ENCODE measurements around the gene DPYSL5. TPM values are rescaled to one million over a fixed set of nuclear protein-coding genes. Genes with fewer than 3 reads are reported as not detected.
"Not testable (repeated sequence)": the region's sequence is repeated elsewhere in the genome, so short reads cannot be mapped to it uniquely, and the experiment has no call there.

The DPYSL5 gene
- total and polyA plus RNA-seq, 4 donors = not detected

DNA sequence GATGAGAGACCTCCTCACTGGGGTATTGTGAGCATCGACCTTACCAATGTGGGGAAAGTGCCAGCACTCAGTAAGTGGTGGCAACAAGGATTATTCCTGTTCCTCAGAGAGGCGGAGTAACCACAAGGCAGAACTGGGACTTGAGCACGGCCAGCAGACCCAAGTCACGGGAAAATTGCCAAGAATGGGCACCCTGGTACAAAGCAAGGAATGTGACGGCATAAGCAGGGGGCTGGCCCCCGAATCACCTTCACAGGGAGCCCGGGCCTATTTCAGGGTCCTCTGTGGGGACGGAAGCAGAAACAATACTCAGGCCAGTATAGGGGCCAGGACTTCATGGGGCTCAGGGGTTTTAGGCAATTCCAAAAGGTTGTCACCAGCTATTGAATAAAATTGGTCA, 36.7 kb upstream of the DPYSL5 start (continued):
- TF ChIP-seq, protein P1, sequence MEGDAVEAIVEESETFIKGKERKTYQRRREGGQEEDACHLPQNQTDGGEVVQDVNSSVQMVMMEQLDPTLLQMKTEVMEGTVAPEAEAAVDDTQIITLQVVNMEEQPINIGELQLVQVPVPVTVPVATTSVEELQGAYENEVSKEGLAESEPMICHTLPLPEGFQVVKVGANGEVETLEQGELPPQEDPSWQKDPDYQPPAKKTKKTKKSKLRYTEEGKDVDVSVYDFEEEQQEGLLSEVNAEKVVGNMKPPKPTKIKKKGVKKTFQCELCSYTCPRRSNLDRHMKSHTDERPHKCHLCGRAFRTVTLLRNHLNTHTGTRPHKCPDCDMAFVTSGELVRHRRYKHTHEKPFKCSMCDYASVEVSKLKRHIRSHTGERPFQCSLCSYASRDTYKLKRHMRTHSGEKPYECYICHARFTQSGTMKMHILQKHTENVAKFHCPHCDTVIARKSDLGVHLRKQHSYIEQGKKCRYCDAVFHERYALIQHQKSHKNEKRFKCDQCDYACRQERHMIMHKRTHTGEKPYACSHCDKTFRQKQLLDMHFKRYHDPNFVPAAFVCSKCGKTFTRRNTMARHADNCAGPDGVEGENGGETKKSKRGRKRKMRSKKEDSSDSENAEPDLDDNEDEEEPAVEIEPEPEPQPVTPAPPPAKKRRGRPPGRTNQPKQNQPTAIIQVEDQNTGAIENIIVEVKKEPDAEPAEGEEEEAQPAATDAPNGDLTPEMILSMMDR (IDR thresholded peaks at IDR 0.05; ENCODE audit: low read depth, low read length, missing input control) = no peak
- TF ChIP-seq, protein P2, sequence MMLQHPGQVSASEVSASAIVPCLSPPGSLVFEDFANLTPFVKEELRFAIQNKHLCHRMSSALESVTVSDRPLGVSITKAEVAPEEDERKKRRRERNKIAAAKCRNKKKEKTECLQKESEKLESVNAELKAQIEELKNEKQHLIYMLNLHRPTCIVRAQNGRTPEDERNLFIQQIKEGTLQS (IDR thresholded peaks at IDR 0.05) = no peak
- no peak for TF ChIP-seq GABPA (IDR thresholded peaks at IDR 0.05 in 1 of 2, conservative IDR thresholded peaks at IDR 0.05 in 1 of 2)
- no peak for TF ChIP-seq FOXA1 (IDR thresholded peaks at IDR 0.05)

DNA sequence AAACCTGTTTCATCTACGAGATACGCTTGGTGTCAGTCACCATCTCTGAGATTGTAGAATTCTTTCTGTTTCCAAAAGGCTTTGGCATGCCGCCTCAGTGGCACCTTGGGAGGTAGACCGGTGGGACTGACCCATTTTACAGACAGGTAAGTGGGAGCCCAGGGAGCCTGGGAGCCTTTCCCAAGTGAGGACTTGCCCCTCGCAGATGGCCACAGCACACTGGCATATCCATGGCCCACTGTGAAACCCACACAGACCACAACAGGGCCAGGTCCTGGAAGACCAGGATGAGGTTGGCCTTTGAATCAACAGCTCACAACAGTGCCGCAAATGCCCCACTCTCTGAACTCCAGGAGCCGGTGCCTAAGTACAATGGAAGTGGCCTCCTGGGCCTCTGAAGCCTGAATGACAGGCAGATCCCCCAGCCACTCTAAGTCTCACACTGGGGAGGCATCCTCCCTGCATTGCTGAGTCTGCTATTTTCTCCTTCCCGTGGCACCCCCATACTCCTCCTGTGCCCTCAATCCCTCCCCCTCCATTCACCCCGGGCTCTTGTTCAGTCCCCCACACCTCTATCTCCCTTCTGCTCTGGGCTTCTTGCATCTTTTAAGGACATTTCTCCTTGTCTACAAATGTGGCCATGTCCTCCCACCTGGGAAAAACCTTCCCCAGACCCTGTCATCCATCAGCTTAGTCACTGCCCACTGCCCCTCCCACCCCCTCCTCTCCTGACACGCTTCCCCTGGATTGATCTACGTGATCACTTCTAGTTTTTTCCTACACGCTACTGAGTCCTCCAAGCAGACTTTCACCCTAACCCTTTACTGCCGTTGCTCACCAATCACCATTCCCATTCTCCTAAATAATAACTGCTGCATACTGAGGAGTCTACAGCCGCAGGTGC, 35.9 kb upstream of the DPYSL5 start:
- no peaks in the 10 kb centered on the region for H3K4me1 ChIP-seq (ENCODE audit: control insufficient read depth in 4 of 4, insufficient read depth in 4 of 4, low read length in 3 of 4)
- no peaks in the 10 kb centered on the region for H3K9me3 ChIP-seq (ENCODE audit: control insufficient read depth in 4 of 4, low read length in 3 of 4)
- TF ChIP-seq RAD21 (IDR thresholded peaks at IDR 0.05) (no peak), JUND (IDR thresholded peaks at IDR 0.05) (no peak), RXRA (IDR thresholded peaks at IDR 0.05) (no peak), YY1 (IDR thresholded peaks at IDR 0.05) (no peak), NR2F2 (IDR thresholded peaks at IDR 0.05) (no peak)
- TF ChIP-seq, protein P3, sequence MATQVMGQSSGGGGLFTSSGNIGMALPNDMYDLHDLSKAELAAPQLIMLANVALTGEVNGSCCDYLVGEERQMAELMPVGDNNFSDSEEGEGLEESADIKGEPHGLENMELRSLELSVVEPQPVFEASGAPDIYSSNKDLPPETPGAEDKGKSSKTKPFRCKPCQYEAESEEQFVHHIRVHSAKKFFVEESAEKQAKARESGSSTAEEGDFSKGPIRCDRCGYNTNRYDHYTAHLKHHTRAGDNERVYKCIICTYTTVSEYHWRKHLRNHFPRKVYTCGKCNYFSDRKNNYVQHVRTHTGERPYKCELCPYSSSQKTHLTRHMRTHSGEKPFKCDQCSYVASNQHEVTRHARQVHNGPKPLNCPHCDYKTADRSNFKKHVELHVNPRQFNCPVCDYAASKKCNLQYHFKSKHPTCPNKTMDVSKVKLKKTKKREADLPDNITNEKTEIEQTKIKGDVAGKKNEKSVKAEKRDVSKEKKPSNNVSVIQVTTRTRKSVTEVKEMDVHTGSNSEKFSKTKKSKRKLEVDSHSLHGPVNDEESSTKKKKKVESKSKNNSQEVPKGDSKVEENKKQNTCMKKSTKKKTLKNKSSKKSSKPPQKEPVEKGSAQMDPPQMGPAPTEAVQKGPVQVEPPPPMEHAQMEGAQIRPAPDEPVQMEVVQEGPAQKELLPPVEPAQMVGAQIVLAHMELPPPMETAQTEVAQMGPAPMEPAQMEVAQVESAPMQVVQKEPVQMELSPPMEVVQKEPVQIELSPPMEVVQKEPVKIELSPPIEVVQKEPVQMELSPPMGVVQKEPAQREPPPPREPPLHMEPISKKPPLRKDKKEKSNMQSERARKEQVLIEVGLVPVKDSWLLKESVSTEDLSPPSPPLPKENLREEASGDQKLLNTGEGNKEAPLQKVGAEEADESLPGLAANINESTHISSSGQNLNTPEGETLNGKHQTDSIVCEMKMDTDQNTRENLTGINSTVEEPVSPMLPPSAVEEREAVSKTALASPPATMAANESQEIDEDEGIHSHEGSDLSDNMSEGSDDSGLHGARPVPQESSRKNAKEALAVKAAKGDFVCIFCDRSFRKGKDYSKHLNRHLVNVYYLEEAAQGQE (IDR thresholded peaks at IDR 0.05) = no peak
- TF ChIP-seq, protein P4, sequence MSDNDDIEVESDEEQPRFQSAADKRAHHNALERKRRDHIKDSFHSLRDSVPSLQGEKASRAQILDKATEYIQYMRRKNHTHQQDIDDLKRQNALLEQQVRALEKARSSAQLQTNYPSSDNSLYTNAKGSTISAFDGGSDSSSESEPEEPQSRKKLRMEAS (IDR thresholded peaks at IDR 0.05) = no peak
- TF ChIP-seq, protein P2 (IDR thresholded peaks at IDR 0.05) = no peak
- H3K27me3 ChIP-seq (ENCODE audit: control insufficient read depth in 4 of 4, insufficient read depth in 4 of 4, low read length in 3 of 4) = peaks cover 0 to 4% (median 1%) of the 10 kb centered on the region in 4 donors
- no peak for DNase-seq (ENCODE audit: low spot score)
- H3K27ac ChIP-seq (ENCODE audit: low read depth in 1 of 2, low read length in 2 of 2) = no peak overlapping the region
- WGBS = 79% methylated on average over 14 of the region's 14 CpGs
- H3K4me3 ChIP-seq (ENCODE audit: low read depth in 1 of 3, low read length in 3 of 3) = no peak overlapping the region
- H3K36me3 ChIP-seq (ENCODE audit: control insufficient read depth in 4 of 4, insufficient read depth in 3 of 4, low read depth in 1 of 4, low read length in 3 of 4) = no peaks in the 10 kb centered on the region
- H3K9ac ChIP-seq (ENCODE audit: low read depth in 1 of 2, low read length in 2 of 2) = no peak overlapping the region

DNA sequence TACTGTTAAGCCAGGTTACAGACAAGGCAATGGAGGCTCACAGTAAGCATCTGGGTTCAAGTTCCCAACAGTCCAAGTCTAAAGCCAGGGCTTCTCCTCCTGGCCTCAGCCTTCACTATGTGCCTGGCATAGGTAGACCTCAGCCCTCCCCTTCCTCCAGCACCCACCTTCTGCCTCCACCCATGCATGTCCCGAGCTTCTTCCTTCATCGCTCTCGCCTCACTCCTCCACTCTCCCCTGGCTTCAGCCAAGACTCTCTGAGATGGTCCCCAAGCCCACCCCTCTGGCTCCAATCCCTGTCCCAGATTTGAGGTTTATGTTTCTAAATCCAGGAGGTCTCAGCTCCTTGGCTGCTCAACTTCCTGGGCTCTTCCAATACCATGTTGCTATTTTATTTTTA, 35.2 kb upstream of the DPYSL5 start:
- Histone ChIP-seq H3K4me1 (ENCODE audit: control insufficient read depth in 4 of 4, insufficient read depth in 4 of 4, low read length in 3 of 4) (no peaks in the 10 kb centered on the region), H3K36me3 (ENCODE audit: control insufficient read depth in 4 of 4, insufficient read depth in 3 of 4, low read depth in 1 of 4, low read length in 3 of 4) (no peaks in the 10 kb centered on the region), H3K27ac (ENCODE audit: low read depth in 1 of 2, low read length in 2 of 2) (no peak overlapping the region), H3K4me3 (ENCODE audit: low read depth in 1 of 3, low read length in 3 of 3) (no peak overlapping the region), H3K9ac (ENCODE audit: low read depth in 1 of 2, low read length in 2 of 2) (no peak overlapping the region), H3K27me3 (ENCODE audit: control insufficient read depth in 4 of 4, insufficient read depth in 4 of 4, low read length in 3 of 4) (peaks cover 0 to 4% (median 2%) of the 10 kb centered on the region in 4 donors), H3K9me3 (ENCODE audit: control insufficient read depth in 4 of 4, low read length in 3 of 4) (no peaks in the 10 kb centered on the region)
- DNase-seq (ENCODE audit: low spot score) = no peak
- WGBS = 93% methylated on average over 3 of the region's 3 CpGs
- TF ChIP-seq RXRA (IDR thresholded peaks at IDR 0.05) (no peak), FOXA2 (IDR thresholded peaks at IDR 0.05) (no peak)
- TF ChIP-seq, protein P4 (IDR thresholded peaks at IDR 0.05) = no peak

DNA sequence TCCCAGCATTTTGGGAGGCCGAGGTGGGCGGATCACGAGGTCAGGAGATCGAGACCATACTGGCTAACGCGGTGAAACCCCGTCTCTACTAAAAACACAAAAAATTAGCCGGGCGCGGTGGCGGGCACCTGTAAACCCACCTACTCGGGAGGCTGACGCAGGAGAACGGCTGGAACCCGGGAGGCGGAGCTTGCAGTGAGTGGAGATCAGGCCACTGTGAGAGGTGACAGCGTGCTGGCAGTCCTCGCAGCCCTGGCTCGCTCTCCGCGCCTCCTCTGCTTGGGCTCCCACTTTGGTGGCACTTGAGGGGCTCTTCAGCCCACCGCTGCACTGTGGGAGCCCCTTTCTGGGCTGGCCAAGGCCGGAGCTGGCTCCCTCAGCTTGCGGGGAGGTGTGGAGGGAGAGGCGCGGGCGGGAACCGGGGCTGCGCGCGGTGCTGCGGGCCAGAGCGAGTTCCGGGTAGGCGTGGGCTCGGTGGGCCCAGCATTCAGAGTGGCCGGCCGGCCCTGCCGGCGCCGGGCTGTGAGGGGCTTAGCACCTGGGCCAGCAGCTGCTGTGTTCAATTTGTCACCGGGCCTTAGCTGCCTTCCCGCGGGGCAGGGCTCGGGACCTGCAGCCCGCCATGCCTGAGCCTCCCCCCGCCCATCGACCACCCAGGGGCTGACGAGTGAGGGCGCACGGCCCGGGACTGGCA, 33.7 kb upstream of the DPYSL5 start:
- not testable (repeated sequence) for H3K9ac ChIP-seq (ENCODE audit: low read depth in 1 of 2, low read length in 2 of 2); DNase-seq (ENCODE audit: low spot score); H3K36me3 ChIP-seq (ENCODE audit: control insufficient read depth in 4 of 4, insufficient read depth in 3 of 4, low read depth in 1 of 4, low read length in 3 of 4); H3K27me3 ChIP-seq (ENCODE audit: control insufficient read depth in 4 of 4, insufficient read depth in 4 of 4, low read length in 3 of 4); H3K9me3 ChIP-seq (ENCODE audit: control insufficient read depth in 4 of 4, low read length in 3 of 4); H3K27ac ChIP-seq (ENCODE audit: low read depth in 1 of 2, low read length in 2 of 2); H3K4me1 ChIP-seq (ENCODE audit: control insufficient read depth in 4 of 4, insufficient read depth in 4 of 4, low read length in 3 of 4); H3K4me3 ChIP-seq (ENCODE audit: low read depth in 1 of 3, low read length in 3 of 3)
- 94% methylated on average over 52 of the region's 52 CpGs for WGBS

All from liver (tissue), 9 donors.